UCSD-AML1 (cell line): Measurements from ENCODE around the gene ETV7.
"Not testable (repeated sequence)": the region's sequence is repeated elsewhere in the genome, so short reads cannot be mapped to it uniquely, and the experiment has no call there.

Experiments used
- DNase-seq: peaks from one replicate; lab custom pipeline; 2025; ENCODE audit not compliant: unreplicated experiment; lab: John Stamatoyannopoulos, UW

Gene ETV7

DNA sequence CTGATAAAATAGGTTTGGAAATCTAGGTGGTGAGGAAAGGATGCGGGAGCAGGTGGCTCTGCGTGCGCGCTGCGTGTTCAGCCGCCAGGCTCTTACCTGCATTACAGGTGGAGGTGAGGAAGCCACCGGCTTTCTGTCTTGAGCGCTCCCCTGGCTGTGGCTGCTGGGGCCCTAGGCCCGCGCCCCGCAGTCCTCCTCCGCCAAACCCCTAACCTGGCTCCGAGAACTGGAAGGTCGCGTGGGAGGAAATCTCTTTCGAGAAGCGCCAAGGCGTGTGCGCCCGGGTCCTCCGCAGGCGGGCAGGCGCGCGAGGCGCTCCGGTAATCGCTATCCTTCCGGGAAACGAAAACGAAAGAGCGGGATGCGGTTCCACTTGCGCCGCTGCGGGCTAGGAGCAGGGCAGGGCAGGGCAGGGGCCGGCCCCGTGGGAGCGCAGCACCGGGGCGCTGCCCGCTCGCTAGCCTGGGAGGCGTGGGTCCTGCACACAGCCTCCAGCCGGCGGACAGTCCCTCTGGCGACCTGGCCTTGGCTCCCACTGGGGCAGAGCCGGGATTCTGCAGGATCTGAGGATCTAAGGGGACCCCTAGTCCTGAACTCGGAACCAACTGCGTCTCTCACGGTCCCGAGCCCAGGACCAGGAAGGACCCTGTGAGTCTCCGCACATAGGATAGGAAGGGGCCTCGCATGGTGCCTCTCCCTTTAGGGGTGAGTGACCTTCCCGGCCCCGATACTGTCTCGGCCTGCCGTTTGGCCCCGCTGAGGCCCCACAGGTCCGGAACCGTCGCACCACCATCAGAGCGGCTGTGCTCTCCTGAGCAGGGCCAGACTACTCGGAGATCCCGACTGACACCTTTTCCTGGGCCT is at the start of gene ETV7:
ETV7 (minus strand) TSS at position 230 of the 864 bp plus-strand sequence; CDS start at position 102, 128 bp downstream.
- DNase-seq, result no peak

DNA sequence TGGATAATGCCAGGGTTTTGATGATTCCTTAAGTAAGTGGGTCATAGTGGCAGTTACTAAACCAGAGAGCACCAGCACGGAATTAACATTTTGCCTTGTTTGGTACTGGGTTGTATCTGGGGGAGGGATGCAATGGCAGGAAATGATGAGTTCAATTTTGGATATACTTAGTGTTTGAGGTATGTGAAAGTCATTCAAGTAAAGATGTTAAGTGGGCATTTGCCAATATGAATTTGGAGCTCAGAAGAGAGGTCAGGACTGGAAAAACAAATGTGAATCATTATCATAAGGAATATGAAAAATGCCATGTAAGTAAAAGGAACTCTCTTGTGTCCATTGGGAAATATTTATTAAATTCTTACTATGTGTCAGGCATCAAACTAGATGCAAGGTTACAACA is 49.0 kb upstream of the ETV7 start:
- no peak for DNase-seq

DNA sequence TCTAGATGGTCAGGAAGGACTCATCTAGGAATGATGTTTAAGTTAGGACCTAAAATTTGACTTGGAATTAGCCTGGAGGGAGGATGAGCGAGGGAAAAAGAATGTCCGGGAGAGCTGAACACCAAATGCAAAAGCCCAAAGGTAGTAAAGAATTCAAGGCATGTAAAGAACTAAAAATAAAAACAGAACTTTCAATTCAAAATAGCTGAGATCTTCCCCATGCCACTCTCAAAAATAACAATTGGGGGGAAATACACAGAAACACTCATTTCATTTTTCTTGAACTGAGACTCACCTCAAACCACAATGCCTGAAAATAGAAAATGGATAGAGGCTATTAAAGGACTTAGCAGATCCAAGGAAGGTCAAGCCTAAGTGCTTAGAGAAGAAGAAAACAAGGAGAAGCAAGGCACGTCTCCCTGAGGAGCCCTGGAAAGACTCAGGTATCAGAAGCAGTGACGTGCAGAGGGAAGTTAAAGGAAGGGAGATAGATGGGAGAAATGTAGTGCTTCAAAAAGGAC is 44.7 kb upstream of the ETV7 start:
- no peak for DNase-seq

DNA sequence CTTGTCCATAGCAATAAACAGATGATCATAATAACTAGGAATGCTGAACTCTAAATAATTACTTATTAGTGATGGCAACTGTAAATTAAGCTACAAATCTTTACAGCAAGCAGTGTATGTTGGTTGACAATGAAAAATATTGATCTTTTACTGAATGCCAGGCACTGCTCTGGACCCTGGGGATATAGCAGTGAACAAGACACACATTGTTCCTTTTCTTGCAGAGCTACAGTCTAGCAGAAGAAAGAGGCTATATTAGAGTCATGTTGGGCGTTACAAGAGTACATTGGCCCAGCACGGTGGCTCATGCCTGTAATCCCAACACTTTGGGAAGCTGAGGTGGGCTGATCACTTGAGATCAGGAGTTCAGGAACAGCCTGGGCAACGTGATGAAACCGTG is 43.7 kb upstream of the ETV7 start:
- no peak for DNase-seq

DNA sequence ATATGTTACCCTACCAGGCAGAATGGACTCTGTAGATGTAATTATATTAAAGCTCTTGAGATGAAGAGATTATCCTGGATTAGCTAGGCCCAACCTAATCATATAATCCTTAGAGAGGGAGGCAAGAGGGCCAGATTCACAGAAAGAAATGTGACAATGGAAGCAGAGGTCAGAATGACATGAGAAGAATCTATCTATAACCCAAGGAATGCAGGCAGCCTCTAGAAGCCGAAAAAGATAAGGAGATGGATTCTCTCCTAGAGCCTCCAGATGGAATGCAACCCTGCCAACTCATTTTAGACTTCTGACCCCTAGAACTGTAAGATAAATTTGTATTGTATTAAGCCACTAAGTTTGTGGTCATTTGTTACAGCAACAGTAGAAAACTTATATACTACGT is 42.9 kb upstream of the ETV7 start:
- no peak for DNase-seq

DNA sequence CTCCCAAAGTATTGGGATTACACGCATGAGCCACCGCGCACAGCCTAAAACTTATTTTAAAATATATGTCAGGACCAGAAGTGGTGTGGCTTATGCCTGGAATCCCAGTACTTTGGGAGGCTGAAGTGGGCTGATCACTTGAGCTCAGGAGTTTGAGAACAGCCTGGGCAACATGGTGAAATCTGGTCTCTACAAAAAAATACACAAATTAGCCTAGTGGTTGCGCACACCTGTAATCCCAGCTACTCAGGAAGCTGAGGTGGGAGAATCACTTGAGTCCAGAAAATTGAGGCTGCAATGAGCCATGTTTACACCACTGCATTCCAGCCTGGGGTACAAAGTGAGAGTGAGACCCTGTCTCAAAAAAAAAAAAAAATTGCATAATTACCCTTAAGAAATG is 41.4 kb upstream of the ETV7 start:
- DNase-seq, result no peak

DNA sequence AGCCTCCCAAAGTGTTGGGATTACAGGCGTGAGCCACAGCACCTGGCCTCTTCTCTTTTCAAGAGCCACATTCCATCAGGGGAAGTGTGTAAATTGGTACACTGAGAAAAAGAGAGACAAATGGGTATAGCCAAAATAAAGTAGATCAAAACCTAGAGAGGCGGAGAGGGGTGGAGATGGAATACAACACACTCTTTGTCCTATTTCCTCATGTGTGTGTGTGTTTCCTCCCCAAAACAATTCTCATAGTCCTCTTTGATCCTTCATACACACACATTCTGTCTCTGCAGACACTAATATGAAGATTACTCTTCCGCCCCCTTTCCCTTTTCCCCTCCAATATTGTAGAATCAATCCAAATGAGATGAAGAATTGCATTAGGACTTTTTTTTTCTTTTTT is 39.2 kb upstream of the ETV7 start:
- DNase-seq, result no peak

DNA sequence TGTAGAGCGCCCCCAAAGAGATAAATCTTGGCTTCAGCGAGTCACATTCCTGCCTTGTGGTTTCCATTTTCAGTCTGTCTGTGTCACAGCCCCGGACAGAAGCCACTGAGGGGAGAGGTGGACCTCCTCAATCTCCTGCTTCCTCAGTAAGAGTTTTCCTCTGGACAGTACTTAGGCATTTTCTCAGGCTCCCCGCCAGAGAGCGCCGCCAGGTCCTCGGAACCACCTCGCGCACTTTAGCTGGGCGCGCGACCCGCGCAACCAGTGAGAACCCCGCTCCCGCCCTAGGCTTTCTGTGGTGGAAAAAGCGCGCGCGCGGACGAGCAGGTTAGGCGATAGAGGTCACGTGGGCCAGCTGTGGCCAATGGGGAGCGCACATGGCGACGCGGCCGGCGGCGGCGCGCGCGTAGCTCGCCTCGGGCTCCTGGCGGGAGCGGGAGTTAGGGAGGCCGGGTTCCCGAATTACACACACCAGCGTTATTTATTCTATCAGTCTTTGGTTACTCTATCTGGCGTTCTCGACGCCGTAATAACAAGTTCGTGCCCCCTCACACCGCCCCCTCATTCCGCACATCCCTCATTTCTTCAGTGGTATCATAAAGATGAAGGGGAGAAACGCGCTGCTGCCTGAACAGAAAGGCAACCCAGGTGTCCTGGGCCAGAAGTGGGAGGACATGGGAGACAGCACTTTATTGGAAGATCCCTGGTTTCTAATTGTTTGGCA is 35.8 kb upstream of the ETV7 start:
- peak; percentile 99 for DNase-seq

DNA sequence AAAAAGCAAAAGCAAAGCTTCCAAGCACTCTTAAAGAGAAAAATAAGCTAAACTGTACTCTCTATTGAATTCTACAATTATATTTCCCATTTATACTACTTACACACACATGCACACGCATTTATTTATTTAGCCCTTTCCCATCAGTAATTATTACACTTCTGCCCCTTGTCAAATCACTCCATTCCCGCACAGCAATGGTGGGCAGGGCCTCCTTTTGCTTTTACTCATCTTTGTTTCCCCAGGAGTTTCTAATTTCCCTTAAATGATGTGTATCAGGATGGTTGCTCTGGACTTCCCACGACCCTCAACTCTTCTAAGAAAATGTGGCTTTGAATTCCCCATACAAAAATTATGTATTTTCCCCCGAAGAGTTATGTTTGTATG is 35.2 kb upstream of the ETV7 start:
- DNase-seq, result no peak

DNA sequence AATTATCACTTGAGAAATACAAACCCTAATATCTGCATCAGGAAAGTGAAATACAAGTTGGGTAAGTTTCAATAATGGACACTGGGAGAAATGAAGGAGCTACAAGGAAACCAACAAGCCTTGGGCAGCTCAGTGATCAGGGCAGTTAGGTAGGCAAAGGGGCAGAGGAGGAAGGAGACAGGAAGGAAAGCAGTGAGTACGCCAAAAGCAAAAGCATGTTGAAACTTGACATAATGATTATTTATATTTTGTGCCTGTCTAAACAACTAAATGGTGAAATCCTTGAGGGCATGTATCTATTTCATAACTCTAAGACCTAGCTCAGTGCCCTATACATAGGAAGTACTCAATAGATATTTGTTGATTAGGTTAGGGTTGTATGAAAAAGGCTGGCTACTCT is 31.8 kb upstream of the ETV7 start:
- DNase-seq, result no peak

DNA sequence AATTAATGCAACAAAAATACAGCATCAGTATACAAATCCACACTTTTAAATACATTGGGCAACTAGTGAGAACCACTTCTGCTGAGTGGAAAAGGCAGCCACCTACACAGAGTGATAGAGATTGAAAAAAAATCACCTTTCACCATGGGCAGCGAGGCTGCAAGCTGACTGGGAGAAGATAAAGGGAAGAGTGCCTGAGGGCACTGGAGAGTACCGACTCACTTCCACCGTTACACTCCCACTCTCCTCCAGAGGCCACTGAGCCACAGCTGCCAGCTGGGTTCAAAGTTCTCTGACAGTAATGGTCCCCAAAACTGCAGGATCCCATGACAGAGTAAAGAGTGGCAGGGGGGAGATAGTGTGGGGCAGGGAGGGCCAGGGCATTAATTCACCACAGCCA is 31.1 kb upstream of the ETV7 start:
- no peak for DNase-seq

DNA sequence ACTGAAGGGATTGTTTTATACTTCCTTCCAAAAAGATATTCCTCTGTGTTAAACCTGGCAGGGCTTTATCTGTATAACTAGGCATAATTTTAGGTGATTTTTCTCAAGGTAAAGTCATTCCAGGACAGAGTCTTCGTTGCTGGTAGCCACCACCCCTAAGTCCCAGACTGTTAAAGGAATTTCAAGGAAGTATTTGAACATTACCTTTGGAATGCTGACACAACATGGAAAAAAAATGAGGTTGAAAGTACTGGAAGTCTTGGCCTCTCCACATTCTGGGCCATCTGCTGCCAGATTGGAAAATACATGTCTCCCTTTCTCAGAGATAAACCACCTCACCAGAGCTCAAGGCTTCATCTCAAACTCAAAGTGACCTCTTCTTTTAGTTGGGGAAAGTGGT is 27.0 kb upstream of the ETV7 start:
- no peak for DNase-seq

DNA sequence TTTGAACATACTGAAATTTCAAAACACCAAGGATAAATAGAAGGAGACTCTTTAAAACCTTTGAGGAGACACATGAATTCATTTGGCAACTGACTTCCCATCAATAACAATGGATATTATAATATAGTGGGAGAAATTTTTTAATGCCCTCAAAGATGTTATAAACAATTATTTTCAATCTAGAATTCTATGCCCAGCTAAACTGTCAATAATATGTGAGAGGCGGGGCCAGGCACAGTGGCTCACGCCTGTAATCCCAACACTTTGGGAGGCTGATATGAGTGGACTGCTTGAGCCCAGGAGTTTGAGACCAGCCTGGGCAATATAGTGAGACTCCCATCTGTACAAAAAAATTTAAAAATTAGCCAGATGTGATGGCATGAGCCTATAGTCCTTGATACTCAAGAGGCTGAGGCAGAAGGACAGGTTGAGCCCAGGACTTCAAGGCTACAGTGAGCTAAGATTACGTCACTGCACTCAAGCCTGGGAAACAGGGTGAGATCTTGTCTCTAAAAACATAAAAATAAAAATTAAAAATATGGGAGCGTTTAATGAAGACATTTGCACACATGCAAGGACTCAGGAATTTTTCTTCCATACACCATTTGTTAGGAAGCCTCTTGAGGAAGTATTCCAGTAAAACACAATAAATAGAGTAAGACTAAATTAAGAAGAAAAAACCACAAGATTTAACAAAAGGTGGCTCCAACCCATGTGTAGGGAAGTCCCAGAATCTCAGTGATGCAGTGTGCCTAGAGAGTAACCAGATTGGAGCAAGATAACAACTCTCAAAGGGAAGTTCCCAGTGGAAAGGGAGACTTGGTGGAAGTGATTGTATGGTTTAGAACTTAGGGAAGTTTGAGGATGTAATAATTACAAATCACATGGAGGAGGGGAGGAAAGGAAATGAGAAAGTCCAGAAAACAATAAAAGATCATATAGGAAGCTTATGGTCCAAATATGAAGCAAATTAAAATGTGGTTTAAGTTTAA is 26.3 kb upstream of the ETV7 start:
- DNase-seq, result no peak

DNA sequence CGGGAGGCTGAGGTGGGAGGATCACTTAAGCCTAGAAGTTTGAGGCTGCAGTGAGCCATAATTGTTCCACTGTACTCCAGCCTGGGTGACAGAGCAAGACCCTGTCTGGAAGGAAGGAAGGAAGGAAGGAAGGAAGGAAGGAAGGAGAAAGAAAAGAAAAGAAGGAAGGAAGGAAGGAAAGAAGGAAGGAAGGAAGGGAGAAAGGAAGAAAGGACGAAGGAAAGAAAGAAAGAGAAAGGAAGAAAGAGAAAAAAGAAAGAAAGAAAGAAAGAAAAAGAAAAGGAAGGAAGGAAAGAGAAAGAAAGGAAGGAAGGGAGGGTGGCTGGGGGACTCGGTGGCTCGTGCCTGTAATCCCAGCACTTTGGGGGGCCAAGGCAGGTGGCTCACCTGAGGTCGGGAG is 22.2 kb upstream of the ETV7 start:
- not testable (repeated sequence) for DNase-seq

DNA sequence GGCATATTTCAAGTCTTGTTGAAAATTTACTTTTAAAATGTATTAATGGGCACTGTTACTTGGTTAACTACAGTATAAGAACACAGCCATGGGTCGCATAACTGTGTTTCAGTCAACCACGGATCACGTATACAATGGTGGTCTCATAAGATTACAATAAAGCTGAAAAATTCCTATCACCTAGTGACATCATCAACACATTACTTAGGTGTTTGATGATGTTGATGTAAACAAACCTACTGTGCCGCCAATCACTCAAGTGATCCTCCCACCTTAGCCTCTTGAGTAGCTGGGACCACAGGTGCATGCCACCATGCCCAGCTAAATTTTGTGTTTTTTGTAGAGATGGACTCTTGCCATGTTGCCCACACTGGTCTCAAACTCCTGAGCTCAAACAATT is 16.7 kb upstream of the ETV7 start:
- DNase-seq, result no peak

DNA sequence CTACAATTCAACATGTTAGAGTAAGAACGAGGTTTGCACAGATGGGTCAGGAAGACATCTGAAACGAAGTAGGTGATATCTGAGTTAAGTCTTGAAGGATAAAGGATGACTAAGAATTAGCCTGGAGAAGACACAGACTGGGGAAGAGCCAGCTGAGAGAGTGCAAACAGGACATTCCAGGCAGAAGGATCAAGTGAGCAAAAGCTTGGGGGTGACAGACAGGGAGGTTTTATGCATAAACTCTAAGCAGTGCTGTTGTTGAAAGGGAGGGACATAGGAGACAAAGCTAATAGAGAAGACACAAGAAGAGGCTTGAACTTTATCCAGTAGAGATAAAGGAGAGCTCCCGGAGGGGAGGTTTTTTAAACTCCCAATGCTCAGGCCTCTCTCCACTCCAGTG is 15.0 kb upstream of the ETV7 start:
- no peak for DNase-seq

DNA sequence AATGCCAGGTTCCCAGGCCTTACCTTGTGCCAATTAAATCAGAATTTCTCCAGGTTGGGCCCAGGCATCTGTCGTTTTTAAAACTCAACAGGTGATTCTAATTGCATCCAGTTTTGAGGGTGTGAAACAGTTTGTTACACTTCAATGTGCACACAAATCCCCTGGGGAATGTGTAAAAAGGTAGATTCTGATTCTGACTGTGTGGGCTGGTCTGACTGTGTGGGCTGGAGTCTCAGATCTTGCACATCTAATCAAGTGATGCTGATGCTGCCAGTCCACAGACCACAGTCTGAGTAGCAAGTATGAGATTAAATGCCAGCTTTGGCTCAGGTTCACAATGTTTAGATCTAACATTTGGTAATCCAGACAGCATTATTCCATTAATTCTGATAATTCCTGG is 12.5 kb upstream of the ETV7 start:
- DNase-seq, result no peak

DNA sequence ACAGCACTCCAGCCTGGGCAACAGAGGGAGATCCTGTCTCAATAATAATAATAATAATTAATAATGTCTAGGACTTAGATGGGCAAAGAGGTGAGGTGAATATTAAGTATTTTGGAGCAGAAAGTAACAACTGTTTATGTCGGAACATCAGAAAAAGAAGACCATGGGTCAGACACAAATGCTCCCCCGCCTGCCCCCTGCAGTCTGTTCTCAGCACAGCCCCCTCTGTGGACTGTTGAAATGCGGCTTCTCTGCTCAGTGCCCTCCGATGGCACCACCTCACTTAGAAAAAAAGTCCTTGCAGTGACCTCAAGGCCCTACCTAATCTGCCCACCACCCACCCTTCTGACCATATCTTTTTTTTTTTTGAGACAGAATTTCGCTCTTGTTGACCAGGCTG is 5.2 kb upstream of the ETV7 start:
- no peak for DNase-seq

DNA sequence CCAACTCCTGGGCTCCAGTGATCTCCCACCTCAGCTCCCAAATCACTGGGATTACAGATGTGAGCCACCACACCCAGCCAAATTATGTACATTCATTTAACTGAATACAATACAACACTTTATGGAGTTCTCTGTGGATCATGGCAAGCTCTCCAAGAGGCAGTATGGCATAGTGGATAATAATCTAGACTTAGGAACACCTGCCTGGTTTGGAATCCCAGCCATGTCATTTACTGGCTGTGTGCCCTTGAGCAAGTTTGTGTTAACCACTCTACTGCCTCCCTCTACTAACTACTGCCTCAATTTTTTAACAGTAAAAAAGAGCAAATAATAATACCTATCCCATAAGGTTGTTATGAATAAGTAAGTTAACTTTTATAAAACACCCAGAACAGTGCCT is 1.9 kb upstream of the ETV7 start:
- DNase-seq, result no peak

DNA sequence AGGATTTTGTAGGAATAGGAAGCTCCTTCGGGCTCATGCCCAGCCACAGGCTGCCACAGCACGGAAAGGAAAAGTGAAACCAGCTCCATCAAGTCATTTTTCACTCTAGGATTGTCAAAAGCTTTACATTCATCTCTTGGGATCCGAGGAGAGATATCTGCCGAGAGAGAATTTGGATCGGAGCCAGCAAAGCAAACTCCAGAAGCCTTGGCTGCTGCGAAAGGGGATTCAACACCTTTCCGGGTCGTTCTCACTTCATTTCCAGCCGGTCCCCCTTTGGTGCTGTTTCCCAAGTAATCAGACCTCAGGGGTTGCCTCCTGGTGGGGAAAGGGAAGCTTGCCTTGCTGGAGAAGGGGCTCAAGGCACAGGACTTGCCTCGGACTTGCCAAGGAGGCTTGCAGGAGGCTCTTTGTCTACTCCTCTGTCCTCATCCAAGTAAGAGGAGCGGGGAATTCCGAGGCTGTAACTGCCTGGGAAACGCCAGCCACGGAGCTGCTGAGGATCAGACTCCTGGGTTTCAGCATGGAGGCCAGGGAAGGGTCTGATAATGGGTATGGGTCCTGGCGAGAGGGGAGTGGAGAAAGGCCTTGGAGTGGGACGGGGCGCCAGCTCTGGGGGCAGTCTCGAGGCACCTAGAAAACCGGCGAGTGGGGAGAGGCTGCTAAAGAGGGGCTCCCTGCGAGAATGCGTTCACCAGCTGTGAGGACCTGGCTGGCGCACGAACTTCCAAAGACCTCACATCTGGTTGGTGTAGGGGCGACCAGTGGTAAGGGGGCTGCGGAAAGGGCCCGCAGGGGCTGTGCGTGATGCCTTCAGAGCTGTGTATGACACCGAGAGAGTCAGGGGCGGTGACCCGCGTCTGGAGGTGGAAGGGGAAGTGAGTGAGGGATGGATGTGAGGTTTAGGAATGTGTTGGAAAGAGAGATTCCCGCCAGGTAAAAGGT is 702 bp downstream of the ETV7 start:
- DNase-seq, result no peak
